Tibial artery (tissue), 4 donors: ENCODE data around the gene SSH3.

ENCODE experiments used
- DNase-seq, 2 donors: peaks; one replicate each; pipeline ENCODE4 v3.0.0-alpha.2; 2019
- H3K27ac ChIP-seq, 2 donors: fragments of 200-600 bp; sonication (generic) in 1 of 2; 1 replicate in 1 of 2; 2 replicates in 1 of 2; pipeline ENCODE4 v1.5.1; 2018 to 2019; ENCODE audit warnings: mild to moderate bottlenecking in 1 of 2
- H3K27me3 ChIP-seq, 2 donors: fragments of 200-600 bp; sonication (generic) in 1 of 2; one replicate each; pipeline versions ENCODE4 v1.5.1 to v1.6.0; 2016 to 2019
- H3K36me3 ChIP-seq, 3 donors: fragments of 200-600 bp; sonication (generic) in 2 of 3; one replicate each; pipeline ENCODE4 v1.5.1; 2016 to 2019; ENCODE audit warnings: mild to moderate bottlenecking in 2 of 3
- H3K4me1 ChIP-seq, 4 donors: fragments of 200-600 bp; sonication (generic) in 2 of 4; 1 replicate in 3 of 4; 2 replicates in 1 of 4; pipeline ENCODE4 v1.5.1; 2016 to 2019
- H3K4me3 ChIP-seq, 2 donors: fragments of 200-600 bp; sonication (generic) in 1 of 2; 1 replicate in 1 of 2; 2 replicates in 1 of 2; pipeline ENCODE4 v1.5.1; 2018 to 2019; ENCODE audit warnings: mild to moderate bottlenecking in 2 of 2
- H3K9me3 ChIP-seq, 3 donors: fragments of 200-600 bp; sonication (generic) in 1 of 3; one replicate each; pipeline ENCODE4 v1.5.1; 2016 to 2019
- intact Hi-C: fragments of 100-400 bp; cut with DNase I; formaldehyde crosslinking; loops from one replicate; pipeline ENCODE4 v1.15.0; 2023; ENCODE audit warnings: low total_unique reads
- TF ChIP-seq, protein P1 (sequence below), 2 experiments: fragments of 200-600 bp in 1 of 2; fragments of 450-650 bp in 1 of 2; IDR thresholded peaks; one replicate each; pipeline ENCODE4 v1.5.1; 2017 to 2019; ENCODE audit warnings: antibody characterized with exemption in 2 of 2, mild to moderate bottlenecking in 1 of 2, moderate library complexity in 1 of 2

Gene SSH3

DNA sequence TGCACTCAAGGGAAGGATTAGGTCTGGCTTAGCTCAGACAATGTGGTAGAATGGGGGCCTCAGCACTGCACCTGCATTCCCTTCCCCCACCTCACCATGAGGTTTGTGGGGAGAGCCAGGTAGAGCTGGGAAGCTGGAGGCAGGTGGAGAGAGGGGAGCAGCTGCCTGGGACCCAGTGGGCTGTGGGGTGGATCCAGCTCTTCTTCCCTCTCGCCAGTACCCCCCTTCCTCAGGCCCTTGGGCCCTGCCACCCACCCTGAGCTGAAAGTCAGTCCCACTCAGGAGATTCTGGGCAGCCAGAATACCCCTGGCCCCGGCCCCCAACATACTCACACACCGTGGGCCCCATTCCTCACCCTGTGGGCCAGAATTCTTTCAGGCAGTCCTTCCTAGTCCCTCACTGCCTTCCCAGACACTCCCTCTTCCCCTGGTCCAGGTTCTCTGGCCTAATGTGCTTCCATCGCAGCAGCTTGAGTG lies 53.1 kb downstream of the SSH3 start:
- no peaks in the 10 kb centered on the region for H3K36me3 ChIP-seq
- DNase-seq: no peak
- no peaks in the 10 kb centered on the region for H3K27me3 ChIP-seq
- H3K4me1 ChIP-seq: peaks cover 8 to 59% (median 46%) of the 10 kb centered on the region in 4 donors
- no peaks in the 10 kb centered on the region for H3K9me3 ChIP-seq
- H3K27ac ChIP-seq: peak overlapping the region; percentile 96 to 97
- TF ChIP-seq, protein P1, sequence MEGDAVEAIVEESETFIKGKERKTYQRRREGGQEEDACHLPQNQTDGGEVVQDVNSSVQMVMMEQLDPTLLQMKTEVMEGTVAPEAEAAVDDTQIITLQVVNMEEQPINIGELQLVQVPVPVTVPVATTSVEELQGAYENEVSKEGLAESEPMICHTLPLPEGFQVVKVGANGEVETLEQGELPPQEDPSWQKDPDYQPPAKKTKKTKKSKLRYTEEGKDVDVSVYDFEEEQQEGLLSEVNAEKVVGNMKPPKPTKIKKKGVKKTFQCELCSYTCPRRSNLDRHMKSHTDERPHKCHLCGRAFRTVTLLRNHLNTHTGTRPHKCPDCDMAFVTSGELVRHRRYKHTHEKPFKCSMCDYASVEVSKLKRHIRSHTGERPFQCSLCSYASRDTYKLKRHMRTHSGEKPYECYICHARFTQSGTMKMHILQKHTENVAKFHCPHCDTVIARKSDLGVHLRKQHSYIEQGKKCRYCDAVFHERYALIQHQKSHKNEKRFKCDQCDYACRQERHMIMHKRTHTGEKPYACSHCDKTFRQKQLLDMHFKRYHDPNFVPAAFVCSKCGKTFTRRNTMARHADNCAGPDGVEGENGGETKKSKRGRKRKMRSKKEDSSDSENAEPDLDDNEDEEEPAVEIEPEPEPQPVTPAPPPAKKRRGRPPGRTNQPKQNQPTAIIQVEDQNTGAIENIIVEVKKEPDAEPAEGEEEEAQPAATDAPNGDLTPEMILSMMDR (IDR thresholded peaks at IDR 0.05): no peak
- H3K4me3 ChIP-seq: no peak overlapping the region
- intact Hi-C loops: no loop called here

DNA sequence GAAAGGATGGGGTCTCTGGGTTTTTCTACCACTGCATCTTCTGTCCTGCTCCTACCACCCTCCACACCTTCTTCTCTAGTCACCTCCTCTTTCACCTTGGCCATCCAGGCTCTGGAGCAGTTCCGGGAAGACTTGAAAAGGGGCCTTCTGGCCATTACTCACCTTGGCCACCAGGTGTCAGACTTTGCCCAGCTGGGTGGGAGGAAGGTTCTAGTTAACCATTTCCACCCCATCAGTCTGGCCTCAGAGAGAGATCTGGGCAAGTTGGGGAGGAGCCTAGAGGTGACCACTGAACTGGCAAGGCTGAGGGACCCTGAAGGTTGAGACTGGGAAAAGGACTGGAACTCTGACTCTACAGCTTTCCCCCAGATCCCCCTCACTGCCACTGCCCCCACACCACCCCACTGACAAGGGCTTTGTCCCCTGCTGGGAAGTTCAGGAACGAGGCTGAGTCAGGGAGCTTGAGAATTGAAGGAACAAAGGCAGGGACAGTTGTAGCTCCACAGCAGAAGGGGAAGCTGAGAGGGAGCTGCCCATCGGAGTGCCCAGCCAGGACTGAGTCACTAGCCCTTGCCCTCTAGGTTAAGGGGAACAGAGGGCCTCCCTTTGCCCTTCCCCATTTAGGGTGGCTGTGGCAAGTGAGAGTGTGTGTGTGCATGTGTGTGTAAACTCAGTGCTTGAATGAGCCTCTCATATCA lies 53.7 kb downstream of the SSH3 start:
- Histone ChIP-seq H3K9me3 (no peaks in the 10 kb centered on the region), H3K27ac (peak overlapping the region; percentile 96 to 97), H3K36me3 (no peaks in the 10 kb centered on the region), H3K4me1 (peaks cover 8 to 53% (median 40%) of the 10 kb centered on the region in 4 donors), H3K4me3 (no peak overlapping the region), H3K27me3 (no peaks in the 10 kb centered on the region)
- intact Hi-C loops: no loop called here
- peak; percentile 58 to 79 for DNase-seq
- TF ChIP-seq, protein P1 (IDR thresholded peaks at IDR 0.05): peak; percentile 92 to 93

DNA sequence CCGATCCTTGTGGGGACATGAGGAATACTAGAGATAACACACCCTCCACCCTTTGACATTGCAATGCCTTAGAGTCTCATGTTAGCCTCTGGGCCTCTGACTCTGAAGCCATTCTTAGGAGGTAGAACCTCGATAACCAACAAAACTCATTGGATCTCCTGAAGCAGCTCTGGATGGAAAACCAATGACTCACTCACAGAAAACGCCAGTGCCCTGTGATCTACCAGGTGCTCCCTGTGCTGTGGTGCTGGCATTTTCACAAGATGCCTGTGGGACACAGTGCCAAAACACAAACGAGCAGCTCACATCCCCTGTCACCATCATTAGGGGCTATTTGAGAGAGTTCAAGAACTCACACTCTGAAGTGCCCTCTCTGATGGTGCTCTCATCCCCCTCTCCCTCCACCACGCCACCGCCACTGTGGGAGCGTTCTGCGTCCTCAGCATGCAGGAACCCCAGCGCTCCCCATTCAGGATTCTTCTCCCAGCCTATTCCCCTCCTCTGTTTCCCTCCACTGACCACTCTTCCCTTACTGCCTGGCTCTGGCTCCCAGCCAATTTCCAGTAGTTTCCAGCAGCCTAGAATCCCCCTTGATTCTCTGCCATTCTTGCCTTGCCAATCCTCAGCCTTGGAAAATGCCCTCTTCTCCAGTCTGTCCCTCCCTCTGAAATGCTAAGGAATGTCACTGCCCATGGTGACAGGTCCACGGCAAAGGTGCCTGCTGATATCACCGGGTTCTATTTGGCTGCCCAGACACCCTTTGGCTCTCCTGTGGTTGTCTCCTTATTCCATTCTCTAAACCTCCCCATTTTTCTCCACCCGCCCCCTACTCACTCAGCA lies 54.7 kb downstream of the SSH3 start:
- H3K4me1 ChIP-seq: peaks cover 8 to 46% (median 35%) of the 10 kb centered on the region in 4 donors
- TF ChIP-seq, protein P1 (IDR thresholded peaks at IDR 0.05): no peak
- H3K4me3 ChIP-seq: no peak overlapping the region
- no peaks in the 10 kb centered on the region for H3K27me3 ChIP-seq
- no peaks in the 10 kb centered on the region for H3K9me3 ChIP-seq
- no peaks in the 10 kb centered on the region for H3K36me3 ChIP-seq
- DNase-seq: no peak
- intact Hi-C loops: no loop called here
- peak overlapping the region; percentile 96 to 97 for H3K27ac ChIP-seq
